Endothelial cell of umbilical vein (primary cell): Measurements from ENCODE around the gene MLLT11. TPM values are rescaled to one million over a fixed set of nuclear protein-coding genes. Genes with fewer than 3 reads are reported as not detected.

Experiments used
- BruUV-seq: library from RNA; stranded (reverse); fragments of 400-500 nt; replicated peaks from 2 replicates; lab custom pipeline; 2021; lab: Mats Ljungman, UMichigan
- CTCF ChIA-PET: fragments of 300-600, 350-600 bp; sonication (Branson Sonifier 250); formaldehyde crosslinking; loops from one replicate; lab custom pipeline; 2021; ENCODE audit warnings: antibody characterized with exemption, inconsistent platforms; lab: Charles Lee
- POLR2A ChIA-PET: fragments of 300-600, 350-600 bp; sonication (Branson Sonifier 250); formaldehyde crosslinking; loops from one replicate; lab custom pipeline; 2021; ENCODE audit warnings: antibody characterized with exemption, inconsistent platforms; lab: Charles Lee
- DNase-seq: peaks from one replicate; pipeline ENCODE4 v3.0.0-alpha.2; 2011; ENCODE audit warnings: low read depth, low spot score
- FAIRE-seq: peaks from 2 replicates; lab custom pipeline; 2011; peaks lifted over from hg19 to GRCh38; lab: Jason Lieb, UNC
- H2AFZ ChIP-seq: 2 replicates; pipeline ENCODE4 v1.6.0; 2012; ENCODE audit warnings: low read depth, low read length, control low read depth, inconsistent platforms
- H3K27ac ChIP-seq: 2 replicates; pipeline ENCODE4 v1.5.1; 2011; ENCODE audit warnings: low read depth, mild to moderate bottlenecking, control low read depth, low read length, moderate library complexity; ENCODE audit not compliant: insufficient read depth
- H3K27me3 ChIP-seq, 2 experiments: 2 replicates each; pipeline versions ENCODE4 v1.6.0 to v1.6.1; 2011; ENCODE audit warnings: low read length in 2 of 2, mixed read lengths in 1 of 2; ENCODE audit not compliant: control insufficient read depth in 2 of 2, insufficient read depth in 2 of 2
- H3K36me3 ChIP-seq, 2 experiments: 2 replicates in 1 of 2; 3 replicates in 1 of 2; pipeline ENCODE4 v1.5.1; 2011; ENCODE audit warnings: low read length in 2 of 2, mild to moderate bottlenecking in 1 of 2, moderate library complexity in 1 of 2; ENCODE audit not compliant: control insufficient read depth in 2 of 2, insufficient read depth in 2 of 2; ENCODE audit errors: extremely low read depth in 1 of 2
- H3K4me1 ChIP-seq: 3 replicates; pipeline ENCODE4 v1.5.1; 2011; ENCODE audit warnings: mild to moderate bottlenecking, low read length; ENCODE audit not compliant: control insufficient read depth, insufficient read depth; ENCODE audit errors: extremely low read depth
- H3K4me2 ChIP-seq: 2 replicates; pipeline ENCODE4 v1.6.1; 2011; ENCODE audit warnings: low read length, control low read depth, mixed read lengths; ENCODE audit not compliant: insufficient read depth
- H3K4me3 ChIP-seq, 3 experiments: fragments of 200-600 bp in 1 of 3; sonication (generic), shearing (Covaris generic) in 1 of 3; replicated peaks in 1 of 3; 2 replicates each; pipeline ENCODE4 v1.5.1; 2011 to 2016; ENCODE audit warnings: control low read depth in 3 of 3, low read length in 3 of 3, mild to moderate bottlenecking in 2 of 3, inconsistent platforms in 1 of 3, low read depth in 1 of 3, moderate library complexity in 1 of 3; ENCODE audit not compliant: insufficient read depth in 1 of 3
- H3K79me2 ChIP-seq: 2 replicates; pipeline ENCODE4 v1.6.0; 2012; ENCODE audit warnings: low read length, inconsistent platforms; ENCODE audit not compliant: control insufficient read depth, insufficient read depth
- H3K9ac ChIP-seq: replicated peaks from 2 replicates; pipeline ENCODE3; 2011; ENCODE audit warnings: low read length, control low read depth; ENCODE audit not compliant: insufficient read depth; ENCODE audit errors: extremely low read depth
- H3K9me1 ChIP-seq: replicated peaks from 3 replicates; pipeline ENCODE4 v1.6.0; 2011; ENCODE audit warnings: mild to moderate bottlenecking, low read length; ENCODE audit not compliant: control insufficient read depth, insufficient read depth; ENCODE audit errors: extremely low read depth
- H3K9me3 ChIP-seq: replicated peaks from 2 replicates; pipeline ENCODE4 v1.5.1; 2012; ENCODE audit warnings: low read length, inconsistent platforms; ENCODE audit not compliant: control insufficient read depth, insufficient read depth
- H4K20me1 ChIP-seq: replicated peaks from 2 replicates; pipeline ENCODE3; 2011; ENCODE audit warnings: mild to moderate bottlenecking, low read length; ENCODE audit not compliant: control insufficient read depth, insufficient read depth; ENCODE audit errors: extremely low read depth
- CTCF ChIP-seq, 2 donors: IDR thresholded peaks; 1 replicate in 1 of 2; 2 replicates in 1 of 2; pipeline ENCODE4 v1.5.1; 2011; ENCODE audit warnings: low read length in 2 of 2, mild to moderate bottlenecking in 2 of 2, moderate library complexity in 2 of 2, control low read depth in 1 of 2, inconsistent platforms in 1 of 2, low read depth in 1 of 2; ENCODE audit not compliant: insufficient read depth in 1 of 2; ENCODE audit errors: extremely low read depth in 1 of 2
- EZH2 ChIP-seq: IDR thresholded peaks from 2 replicates; pipeline ENCODE4 v1.6.1; 2012; ENCODE audit warnings: borderline replicate concordance, low read depth, mild to moderate bottlenecking, moderate library complexity, low read length, inconsistent platforms; ENCODE audit not compliant: severe bottlenecking
- FOS ChIP-seq: IDR thresholded peaks from 2 replicates; pipeline ENCODE4 v1.6.1; 2011; ENCODE audit warnings: mild to moderate bottlenecking, low read length, moderate library complexity, borderline replicate concordance; ENCODE audit not compliant: insufficient read depth
- GATA2 ChIP-seq: IDR thresholded peaks from 2 replicates; pipeline ENCODE4 v1.7.0; 2011; ENCODE audit warnings: low read depth, mild to moderate bottlenecking, moderate library complexity, mixed read lengths, low read length; ENCODE audit not compliant: insufficient read length, insufficient read depth
- JUN ChIP-seq: IDR thresholded peaks from 2 replicates; pipeline ENCODE4 v1.6.1; 2011; ENCODE audit warnings: borderline replicate concordance, low read depth; ENCODE audit not compliant: insufficient read length, insufficient read depth
- MAX ChIP-seq: IDR thresholded peaks from 2 replicates; pipeline ENCODE4 v1.6.1; 2011; ENCODE audit not compliant: insufficient read depth, insufficient read length
- MYC ChIP-seq: IDR thresholded peaks from one replicate; pipeline ENCODE4 v1.6.1; 2011; ENCODE audit warnings: mild to moderate bottlenecking, low read depth, low read length
- POLR2A ChIP-seq: IDR thresholded peaks from 2 replicates; pipeline ENCODE4 v1.6.1; 2012; ENCODE audit warnings: low read depth, mild to moderate bottlenecking, control low read depth, low read length
- POLR2AphosphoS5 ChIP-seq: IDR thresholded peaks from 2 replicates; pipeline ENCODE4 v1.6.1; 2012; ENCODE audit warnings: low read depth, mild to moderate bottlenecking, control low read depth, low read length, moderate library complexity; ENCODE audit not compliant: insufficient read depth
- dilution Hi-C: fragments of 300-500 bp; cut with MboI; formaldehyde crosslinking; loops from one replicate; pipeline ENCODE4 v1.15.0; 2019; ENCODE audit warnings: low sequenced_read_pairs; ENCODE audit not compliant: extremely low pct_ligation_motif_present
- intact Hi-C: fragments of 100-400 bp; cut with micrococcal nuclease; formaldehyde crosslinking; loops from one replicate; pipeline ENCODE4 v1.10.0; 2022
- polyA plus RNA-seq, 4 experiments: library from polyadenylated mRNA; depleted of rRNA in 3 of 4; stranded (reverse) in 3 of 4; unstranded in 1 of 4; fragments of >200 nt; gene quantifications; 2 replicates each; pipeline versions ENCODE4 v1.2.1 to v1.2.3, GENCODE V29; 2011 to 2012; ENCODE audit warnings: missing spikeins in 1 of 4
- total RNA-seq: library from RNA; stranded (reverse); gene quantifications from 2 replicates; pipeline ENCODE4 v1.2.3, GENCODE V29; 2021

Gene MLLT11
- total and polyA plus RNA-seq, 2 donors (not counting 3 experiments of a cell fraction or from before 2014, with no cell fraction given), result 25.2 to 26.5 TPM

GRCh38 chr1:151048645-151049032, 11.6 kb upstream of the MLLT11 start:
- FAIRE-seq (no peak), DNase-seq (no peak)
- no peaks in the 10 kb centered on the region for H4K20me1 ChIP-seq
- no peaks in the 10 kb centered on the region for H3K9me3 ChIP-seq
- CTCF ChIA-PET, result interaction anchor here (0.7 to 3.0 kb wide), 16 partner anchors 9 to 53 kb away, joined by 3 to 29 read pairs (median 5); partner anchors contain the start of genes BNIPL, CDC42SE1, GABPB2 and MINDY1
- TF ChIP-seq POLR2A (peak; percentile 3), CTCF (IDR thresholded peaks at IDR 0.05; ENCODE audit: extremely low read depth in 1 of 2, insufficient read depth in 1 of 2, low read depth in 1 of 2, low read length in 2 of 2) (no peak)
- H3K9ac ChIP-seq, result no peak overlapping the region
- peak overlapping the region; percentile 74 for H3K4me2 ChIP-seq
- dilution Hi-C loops, result no loop called here
- H3K9me1 ChIP-seq, result no peaks in the 10 kb centered on the region
- peak overlapping the region in 2 of 3 experiments; percentile 73 to 76 for H3K4me3 ChIP-seq
- POLR2A ChIA-PET, result no interaction called here
- no peaks in the 10 kb centered on the region for H3K27me3 ChIP-seq
- BruUV-seq, result no TSS peak
- no peak overlapping the region for H3K27ac ChIP-seq
- H3K79me2 ChIP-seq, result no peaks in the 10 kb centered on the region
- peaks cover 8% of the 10 kb centered on the region for H3K4me1 ChIP-seq
- intact Hi-C loops, result loop anchor here (1.0 kb wide), 4 partner anchors 11 to 69 kb away; partner anchors contain the start of genes CDC42SE1 and PRUNE1
- no peak overlapping the region for H2AFZ ChIP-seq
- H3K36me3 ChIP-seq, result peaks cover 10 to 16% of the 10 kb centered on the region in 2 experiments

- no peaks in the 10 kb centered on the region for H3K9me3 ChIP-seq
- H3K4me3 ChIP-seq, result no peak overlapping the region
- dilution Hi-C loops (no loop called here), intact Hi-C loops (no loop called here)
- peaks cover 8% of the 10 kb centered on the region for H3K4me1 ChIP-seq
- no peaks in the 10 kb centered on the region for H3K27me3 ChIP-seq
- no peaks in the 10 kb centered on the region for H3K9me1 ChIP-seq
- peaks cover 14 to 20% of the 10 kb centered on the region in 2 experiments for H3K36me3 ChIP-seq
- no peaks in the 10 kb centered on the region for H4K20me1 ChIP-seq
- FAIRE-seq (peak; percentile 15), DNase-seq (no peak)
- CTCF ChIA-PET, result interaction anchor here (0.7 to 1.3 kb wide), 3 partner anchors 11 to 25 kb away, joined by 3 to 6 read pairs (median 3); partner anchors contain the start of gene MLLT11
- no peak overlapping the region for H3K9ac ChIP-seq
- H3K27ac ChIP-seq, result no peak overlapping the region
- no peak for TF ChIP-seq FOS
- no peak for TF ChIP-seq POLR2A
- no peak for TF ChIP-seq EZH2
- TF ChIP-seq CTCF (IDR thresholded peaks at IDR 0.05; ENCODE audit: extremely low read depth in 1 of 2, insufficient read depth in 1 of 2, low read depth in 1 of 2, low read length in 2 of 2), result no peak
- TF ChIP-seq GATA2, result no peak
- no peak for TF ChIP-seq POLR2AphosphoS5
- TF ChIP-seq MAX, result no peak
- TF ChIP-seq JUN, result no peak
- no peak for TF ChIP-seq MYC
- POLR2A ChIA-PET, result no interaction called here
- no peak overlapping the region for H3K4me2 ChIP-seq
- no peaks in the 10 kb centered on the region for H3K79me2 ChIP-seq
- BruUV-seq, result no TSS peak
- H2AFZ ChIP-seq, result no peak overlapping the region
Measured at GRCh38 chr1:151049458-151049857, 10.7 kb upstream of the MLLT11 start.
